HG02623 (cell line): ENCODE measurements around the gene BRINP2.

ENCODE experiments used
- ATAC-seq: cut with Tn5 transposase; IDR thresholded peaks from one replicate; pipeline ENCODE4 v1.9.1; 2021; ENCODE audit warnings: moderate library complexity; ENCODE audit not compliant: unreplicated experiment

Gene BRINP2

DNA sequence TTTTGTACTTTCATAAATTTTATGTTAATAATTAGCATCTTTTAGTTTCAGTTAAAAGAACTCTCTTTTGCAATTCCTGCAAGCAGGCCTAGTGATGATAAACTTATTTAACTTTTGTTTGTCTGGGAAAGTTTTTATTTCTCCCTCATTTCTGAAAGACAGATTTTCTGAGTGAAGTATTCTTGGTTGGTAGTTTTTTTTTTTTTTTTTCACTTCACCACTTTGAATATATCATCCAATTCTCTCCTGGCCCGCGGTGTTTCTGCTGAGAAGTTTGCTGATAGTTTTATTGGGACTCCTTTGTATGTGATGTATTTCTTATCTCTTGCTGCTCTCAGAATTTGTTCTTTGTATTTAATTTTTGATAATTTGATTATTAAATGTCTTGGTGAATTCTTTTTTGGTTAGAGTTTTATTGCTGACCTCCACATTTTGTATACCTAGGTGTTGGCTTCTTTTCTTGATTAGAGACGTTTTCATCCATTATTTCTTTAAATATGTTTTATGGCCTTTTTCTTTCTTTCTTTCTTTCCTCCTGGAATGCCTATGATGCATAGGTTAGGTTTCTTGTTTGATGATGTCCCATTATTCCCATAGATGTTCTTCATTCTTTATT, 45.9 kb downstream of the BRINP2 start:
- no peak for ATAC-seq

DNA sequence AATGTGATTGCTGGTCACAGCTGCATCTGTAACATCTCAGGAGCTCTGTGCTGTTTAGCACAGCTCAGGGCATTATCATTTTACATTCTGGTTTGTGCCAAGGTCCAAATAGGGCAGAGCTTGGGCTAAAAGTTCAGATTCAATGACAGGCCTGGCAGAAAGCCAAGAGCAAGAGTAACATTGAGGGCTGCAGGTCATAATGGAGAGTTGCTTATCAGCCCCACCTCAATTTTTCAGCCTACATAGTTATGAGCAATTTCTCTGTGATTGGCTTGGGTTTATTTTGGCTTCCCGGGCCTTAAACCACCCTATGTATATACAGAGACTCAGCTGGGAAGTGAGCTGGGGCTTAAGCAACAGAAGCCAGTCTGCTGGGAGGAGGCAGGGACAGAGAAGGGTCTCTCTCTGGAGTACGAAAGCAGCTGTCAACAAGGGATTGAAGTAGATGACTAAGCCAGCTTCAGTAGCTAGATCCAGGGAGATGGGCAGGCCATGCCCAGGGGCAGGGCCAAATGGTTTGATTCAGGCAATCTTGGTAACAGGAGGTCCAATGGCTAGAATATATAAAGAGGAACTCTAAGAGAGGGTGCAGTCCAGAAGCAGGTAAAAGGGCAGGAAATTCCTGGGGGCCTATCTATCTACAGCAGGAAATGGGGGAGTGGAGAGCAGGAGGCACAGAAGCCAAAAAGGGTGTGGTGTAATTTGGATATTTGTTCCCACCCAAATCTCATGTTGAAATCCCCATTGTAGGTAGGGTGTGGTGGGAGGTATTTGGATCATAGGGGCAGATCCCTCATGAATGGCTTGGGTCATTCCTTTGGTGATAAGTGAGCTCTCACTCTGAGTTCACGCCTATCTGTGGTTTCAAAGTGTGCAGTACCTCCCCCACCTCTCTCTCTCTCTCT, 49.0 kb downstream of the BRINP2 start:
- no peak for ATAC-seq

DNA sequence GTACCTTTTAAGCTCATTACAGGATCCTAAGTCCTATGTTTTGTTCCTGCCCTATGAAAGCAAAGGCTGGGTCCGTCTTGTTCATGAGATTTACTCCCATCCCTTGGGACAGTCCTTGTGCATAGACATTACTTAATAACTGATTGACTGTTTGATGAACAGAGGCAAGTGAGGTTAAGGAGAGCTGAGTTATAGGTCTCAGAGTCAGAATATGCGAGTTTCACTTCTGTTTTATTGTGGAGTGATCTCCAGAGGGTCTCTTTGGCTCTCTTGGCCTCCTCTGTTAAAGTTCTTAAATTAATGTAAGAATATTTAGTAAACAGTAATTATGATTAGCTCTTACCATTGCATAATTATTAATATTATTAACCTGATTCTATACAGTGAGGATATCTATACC, 52.6 kb downstream of the BRINP2 start:
- ATAC-seq, result no peak

DNA sequence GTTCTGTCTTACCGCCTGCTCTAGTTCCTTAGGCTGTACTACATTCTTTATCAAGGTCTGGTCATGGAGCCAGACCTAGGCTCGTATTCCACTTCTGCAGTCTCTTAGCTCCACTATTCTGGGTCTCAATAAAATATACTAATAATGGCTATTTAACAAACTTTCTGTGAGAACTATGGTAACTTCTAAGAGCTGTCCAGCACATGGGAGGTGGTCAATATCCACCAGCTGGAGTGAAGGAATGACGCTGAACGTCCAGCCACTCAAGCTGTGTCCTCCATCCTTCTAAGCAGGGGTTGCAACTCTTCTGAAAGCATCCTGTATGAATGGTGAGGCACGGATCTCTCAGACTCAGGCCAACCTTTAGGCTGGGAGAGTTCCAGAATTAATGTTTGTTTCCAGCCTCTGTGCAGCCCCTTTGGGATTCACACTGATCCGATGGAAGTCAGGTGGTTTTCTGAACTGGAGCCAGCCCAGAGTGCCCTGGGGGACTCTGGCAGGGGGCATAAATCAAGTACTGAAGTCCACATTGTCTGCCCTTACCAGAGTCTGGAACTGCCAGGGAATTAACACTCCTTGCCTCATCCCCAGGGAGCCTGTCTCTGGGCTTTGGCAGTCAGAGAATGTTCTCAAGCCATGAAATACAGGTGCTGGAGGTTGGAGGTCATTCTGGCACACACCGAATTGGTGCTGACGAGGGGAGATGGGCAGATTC, 57.4 kb downstream of the BRINP2 start:
- ATAC-seq, result no peak

DNA sequence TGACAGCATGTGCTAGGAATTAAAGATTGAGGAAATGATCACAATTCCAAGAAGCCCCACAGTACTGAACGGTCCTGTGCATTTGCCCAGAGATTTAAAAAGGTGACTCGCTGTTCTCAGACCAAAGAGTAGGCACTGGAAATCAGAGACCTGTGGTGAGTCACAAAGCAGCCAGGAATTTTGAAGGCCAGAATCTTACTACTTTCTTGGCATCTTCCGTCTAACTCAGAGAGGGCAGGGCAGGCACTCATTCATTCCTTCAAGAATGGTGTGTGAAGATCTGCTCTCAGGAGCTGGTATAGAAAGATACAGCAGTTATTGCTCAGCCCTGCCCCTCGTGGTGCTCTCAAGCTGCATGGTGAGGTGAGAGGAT, 57.9 kb downstream of the BRINP2 start:
- no peak for ATAC-seq

DNA sequence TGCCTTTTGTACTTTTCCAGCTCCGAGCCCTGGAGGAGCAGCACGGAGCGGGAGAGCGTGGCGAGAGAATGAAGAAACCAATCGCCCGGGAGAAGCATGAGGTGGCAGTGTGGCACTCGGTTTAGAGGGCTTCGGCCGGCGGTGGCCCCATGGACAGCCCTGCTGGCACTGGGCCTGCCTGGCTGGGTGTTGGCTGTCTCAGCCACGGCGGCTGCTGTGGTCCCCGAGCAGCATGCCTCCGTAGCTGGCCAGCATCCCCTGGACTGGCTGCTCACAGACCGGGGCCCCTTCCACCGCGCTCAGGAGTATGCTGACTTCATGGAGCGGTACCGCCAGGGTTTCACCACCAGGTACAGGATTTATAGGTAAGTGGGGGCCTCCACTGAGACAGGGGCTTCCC, 59.0 kb downstream of the BRINP2 start:
- ATAC-seq, result no peak

DNA sequence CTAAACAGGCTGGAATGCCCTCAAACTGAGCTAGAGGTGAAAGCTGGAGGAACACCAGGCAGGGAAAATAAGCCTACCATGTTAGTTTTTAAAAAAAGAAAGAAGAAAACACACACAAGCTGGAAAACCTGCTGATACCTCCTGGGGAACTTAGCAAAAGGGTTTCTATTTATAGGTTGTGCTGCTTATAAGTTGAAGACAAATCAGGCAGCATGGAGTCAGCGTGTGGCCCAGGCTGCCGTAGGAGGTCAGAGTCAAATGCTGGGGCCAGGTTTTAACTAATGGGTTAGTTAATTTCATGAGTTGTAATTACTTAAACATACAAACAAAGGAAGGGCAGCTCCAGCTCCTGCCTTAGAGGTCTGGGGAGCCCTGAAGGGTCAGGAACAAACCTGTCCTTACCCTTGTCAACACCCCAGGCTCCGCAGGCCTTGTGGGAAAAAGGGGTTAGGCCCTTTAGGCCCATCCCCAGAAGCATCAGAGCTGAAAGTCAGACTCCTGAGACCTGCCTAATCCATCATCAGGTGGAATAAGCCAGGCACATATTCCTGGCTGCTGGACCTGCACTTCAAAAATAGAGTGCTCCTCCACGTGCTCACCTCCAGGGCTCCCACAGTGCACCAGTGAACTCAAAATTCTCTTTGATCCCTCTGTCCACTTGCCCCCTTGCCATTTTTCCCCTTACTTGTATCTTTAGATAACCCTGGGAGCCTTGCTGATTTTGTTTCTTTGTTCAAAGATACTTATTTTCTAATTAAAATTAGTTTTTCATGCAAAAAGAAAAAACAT, 59.7 kb downstream of the BRINP2 start:
- no peak for ATAC-seq

DNA sequence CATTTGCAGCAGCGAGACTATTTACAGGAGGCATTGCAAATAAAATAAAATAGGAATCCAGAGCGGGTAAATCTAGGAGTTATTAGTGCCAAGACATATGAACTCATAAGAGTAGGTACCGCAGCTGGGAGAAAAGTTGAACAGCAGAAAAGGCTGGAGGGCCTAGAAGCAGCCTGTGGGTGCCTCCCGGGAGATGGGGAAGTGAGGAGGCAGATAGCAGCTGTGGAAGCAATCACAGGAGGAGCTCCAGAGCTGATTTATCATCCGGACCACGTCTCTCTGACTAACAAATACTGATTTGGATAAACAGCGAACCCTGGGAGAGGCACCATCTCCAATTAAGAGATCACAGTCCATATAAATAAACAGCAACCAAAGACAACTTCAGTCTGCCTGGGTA, 64.6 kb downstream of the BRINP2 start:
- no peak for ATAC-seq

DNA sequence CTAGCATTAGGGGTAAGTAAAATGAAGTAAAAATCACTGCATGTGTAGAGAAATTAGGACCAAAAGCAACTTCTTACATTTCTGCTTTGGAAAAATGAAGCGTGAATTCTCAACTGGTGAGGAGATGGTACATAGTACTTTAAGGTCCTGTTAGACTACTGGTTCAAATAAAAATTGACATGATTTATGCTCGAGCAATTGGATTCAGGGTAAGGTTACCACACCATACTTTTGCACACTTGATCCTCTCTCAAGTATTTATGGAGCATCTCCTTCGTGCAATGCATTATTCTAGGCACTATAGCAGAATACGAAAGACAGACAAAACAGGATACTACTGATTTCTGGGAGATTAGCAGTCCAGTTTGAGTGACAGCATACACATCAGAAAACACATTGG, 66.2 kb downstream of the BRINP2 start:
- no peak for ATAC-seq

DNA sequence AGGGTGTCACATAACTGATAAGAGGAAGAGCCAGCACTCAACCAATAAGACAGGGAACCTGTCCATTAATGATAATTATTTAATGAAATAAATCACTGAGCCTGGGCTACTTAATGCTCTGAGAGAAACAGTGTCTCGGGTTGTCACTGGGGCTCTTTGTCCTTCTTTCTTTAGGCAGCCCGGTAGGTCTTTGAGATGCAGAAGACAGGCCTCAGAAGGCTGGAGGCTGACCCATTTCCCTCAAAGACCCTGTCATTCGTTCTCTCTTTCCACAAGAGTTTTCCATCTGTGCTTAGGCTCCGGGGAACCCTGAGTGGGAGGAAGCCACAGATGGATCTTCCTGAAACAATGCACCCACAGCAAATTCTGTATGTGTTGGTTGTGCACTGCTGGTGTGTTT, 68.2 kb downstream of the BRINP2 start:
- ATAC-seq, result no peak

DNA sequence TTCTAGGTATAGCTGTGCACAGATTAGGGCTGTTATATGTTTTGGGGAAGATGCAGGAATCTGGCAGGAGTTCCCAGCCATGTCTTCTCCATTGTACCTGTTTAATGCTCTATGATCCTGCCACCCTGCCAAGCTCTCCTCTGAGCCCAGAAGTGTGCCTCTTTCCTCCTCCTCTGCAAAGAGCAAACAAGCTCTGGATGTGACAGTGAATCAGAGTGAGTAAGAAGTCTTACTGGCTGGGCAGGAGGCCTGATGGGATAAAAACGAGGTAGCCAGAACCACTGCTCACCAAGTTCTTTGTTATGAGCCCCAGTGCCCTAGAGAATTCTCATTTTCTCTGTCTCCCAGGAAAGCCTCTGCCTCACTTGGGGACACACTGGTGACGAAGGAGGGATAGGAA, 69.0 kb downstream of the BRINP2 start:
- ATAC-seq, result no peak

DNA sequence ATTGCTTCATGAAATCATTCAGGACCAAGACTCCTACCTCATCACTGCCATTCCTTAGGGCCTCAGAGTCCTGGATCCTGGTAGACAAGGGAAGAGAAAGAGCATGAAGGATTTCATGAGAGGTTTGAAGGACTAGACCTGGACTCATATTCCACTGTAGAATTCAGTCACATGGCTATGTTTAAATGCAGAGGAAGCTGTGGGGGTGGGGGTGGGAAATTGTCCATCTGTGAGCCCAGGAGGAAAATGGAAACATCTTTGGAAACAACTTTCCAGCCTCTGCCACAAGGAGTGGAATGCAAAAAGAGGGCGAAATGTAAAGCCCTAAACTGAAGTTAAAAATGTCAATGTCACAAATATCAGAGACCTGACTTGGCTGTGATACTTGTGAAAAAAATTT, 73.0 kb downstream of the BRINP2 start:
- no peak for ATAC-seq

DNA sequence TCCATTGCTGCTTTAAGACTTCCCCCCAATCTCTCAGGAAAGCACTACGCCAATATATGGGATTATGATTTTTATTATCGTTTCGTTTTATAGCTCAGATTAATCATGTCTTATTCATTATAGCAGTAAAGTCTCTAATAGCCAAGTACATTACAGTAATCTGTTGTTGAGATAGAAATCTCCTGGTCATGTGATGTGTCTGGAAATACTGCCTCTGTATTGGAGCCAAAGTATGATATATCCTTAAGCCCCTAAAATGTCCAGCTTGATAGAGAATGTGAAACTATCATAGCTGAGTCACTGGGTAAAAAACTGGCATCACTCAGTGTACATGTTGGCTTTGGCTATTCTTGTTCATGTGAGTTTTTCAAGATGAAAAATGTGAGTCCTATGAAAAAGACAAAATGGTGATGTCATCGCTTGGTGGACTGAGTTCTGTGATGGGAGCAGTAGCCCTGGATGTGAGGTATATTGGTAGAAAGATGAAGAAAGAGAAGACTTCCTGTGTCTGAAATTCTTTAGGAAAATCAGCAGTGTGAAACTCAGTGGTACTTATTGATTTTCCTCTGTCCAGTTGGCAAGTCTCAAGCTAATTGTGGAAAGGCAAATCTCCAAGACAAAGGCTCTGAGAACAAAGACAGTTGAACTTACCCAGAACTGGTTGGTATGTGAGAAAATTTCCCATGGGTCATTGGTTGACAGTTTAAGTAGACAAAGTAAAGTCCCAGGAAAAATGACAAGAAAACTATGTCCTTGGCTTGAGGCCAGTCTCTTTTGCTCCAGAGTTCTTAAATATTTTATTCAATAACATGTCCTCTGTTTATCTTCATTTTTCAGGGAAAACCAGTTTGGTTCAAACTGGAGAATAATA, 76.2 kb downstream of the BRINP2 start:
- ATAC-seq, result no peak

DNA sequence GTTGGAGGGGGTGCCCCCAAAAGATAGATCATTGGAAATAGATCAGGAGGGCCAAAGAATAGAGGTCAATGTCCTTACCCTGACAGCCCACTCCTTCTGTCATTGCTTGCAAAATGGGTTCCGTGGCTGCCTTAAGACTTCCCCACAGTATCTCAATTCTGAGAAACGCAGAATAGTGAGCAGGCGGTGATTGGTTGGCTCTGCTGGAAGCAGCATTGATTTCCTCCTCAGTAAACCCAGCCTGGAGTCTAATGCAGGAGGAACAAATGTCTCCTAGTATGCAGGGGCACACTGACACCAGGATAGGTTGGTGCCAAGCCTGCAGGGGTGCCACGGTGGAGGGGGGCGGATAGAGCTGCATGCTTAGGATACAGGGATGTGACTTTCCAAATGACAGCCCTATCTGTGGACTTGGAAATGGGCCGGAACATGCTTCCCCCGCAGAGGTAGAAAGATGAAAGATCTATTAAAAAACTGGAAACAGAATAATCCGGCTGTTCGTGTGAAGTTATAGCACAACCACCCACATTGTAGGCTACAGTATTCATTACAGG, 76.9 kb downstream of the BRINP2 start:
- ATAC-seq, result no peak

DNA sequence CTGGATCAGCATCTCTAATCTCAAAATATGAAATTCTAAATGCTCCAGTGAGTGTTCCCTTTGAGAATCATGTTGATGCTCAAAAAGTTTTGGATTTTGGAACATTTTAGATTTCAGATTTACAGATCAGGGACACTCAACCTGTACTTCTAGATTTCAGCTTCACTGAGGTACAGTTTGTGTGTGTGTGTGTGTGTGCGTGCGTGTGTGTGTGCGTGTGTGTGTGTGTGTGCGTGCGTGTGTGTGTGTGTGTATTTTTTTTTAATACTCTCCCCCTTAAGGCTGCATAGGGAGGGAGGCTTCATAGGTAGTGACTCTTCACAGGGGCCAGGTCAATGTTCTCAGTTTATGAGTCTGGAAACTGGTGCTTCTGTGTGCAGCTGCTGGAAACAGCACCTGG, 77.5 kb downstream of the BRINP2 start:
- ATAC-seq, result no peak

DNA sequence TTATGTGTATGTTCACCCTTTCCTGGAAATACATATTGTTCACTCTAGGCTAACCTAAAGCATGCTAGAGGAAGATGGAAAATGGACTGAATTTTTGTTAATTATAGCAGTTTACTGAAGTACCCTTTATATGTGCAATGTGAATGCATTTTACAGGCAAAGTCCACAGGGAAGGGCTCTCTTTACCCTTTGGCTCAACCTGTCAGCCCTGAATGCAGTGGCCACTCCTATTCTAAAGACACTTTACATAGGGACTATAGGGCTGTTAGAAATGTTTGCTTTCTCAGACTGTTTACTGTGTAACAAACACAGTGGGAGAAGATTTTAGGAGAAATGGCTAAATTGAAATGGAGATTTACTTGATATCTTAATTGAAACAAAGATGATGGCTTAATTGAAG, 78.5 kb downstream of the BRINP2 start:
- no peak for ATAC-seq

DNA sequence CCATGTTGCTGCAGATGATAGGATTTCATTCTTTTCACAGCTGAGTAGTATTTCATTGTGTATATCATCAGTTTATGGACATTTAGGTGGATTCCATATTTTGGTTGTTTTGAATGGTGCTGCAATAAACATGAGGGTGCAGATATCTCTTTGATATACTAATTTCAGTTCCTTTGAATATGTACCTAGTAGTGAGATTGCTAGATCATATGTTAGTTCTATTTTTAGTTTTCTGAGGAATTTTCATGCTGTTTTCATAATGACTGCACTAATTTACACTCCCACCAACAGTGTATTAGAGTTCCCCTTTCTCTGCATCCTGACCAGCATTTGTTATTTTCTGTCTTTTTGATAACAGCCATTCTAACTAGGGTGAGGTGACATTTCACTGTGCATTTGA, 82.1 kb downstream of the BRINP2 start:
- ATAC-seq, result no peak

DNA sequence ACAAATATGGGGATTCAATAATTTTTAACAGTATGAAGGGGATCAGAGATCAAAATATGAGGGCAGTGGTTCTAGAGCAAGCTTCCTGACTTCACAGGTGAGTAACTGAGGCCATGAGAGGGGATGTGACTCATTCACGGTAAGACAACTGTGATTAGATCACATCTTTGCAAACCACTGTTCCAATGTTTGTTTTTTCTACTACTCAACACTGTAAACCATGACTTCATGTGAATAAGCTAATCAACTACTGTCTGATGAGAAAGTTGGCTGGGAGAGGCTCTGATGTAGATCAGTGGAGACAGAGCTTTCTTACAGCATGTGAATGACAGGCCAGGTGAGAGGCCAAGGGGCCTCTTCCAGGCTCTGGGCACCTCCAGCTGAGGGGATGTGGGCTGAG, 84.7 kb downstream of the BRINP2 start:
- no peak for ATAC-seq

DNA sequence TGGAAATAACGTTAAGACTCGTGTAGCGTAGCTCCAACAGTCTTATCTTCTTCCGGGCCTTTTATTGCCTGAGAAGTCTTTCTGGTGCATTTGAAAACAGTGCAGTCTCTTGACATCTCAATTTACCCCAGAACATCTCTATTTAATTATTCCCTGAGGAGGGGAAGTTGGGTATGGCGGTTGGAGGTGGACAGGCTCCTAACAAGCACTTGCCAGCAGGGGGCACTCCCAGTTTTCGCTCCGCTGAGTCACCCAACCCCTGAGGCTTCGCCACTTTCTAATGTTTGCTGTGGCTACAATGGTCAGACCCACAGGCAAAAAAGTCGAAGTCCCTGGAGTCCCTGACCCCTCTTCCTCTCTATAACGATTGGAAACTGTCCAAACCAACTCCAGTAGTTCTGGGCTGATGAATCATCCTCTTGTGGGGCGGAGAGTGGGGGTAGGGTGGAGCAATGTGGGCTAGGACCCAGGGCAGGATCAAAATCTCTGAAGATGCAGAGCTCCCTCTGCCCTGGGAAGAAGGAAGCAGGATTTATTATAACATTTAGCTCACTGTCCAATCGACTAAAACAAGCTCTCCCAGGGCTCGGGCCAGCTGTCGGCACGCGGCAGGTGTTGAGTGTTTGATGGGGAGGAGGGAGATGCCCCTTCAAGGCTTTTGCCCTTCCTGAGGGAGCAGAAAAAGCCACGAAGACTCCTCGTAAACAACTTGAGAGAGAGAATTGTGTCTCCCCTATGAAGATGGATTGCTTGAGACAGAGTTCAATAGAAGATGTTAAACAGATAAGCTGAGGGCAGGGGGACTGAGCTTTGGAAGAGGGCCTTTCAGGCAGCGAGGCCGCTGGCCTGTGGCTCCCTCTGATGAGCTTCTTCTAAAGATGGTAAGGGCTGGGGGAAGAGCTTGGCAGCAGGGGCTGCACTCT, 85.7 kb downstream of the BRINP2 start:
- ATAC-seq, result no peak
